Fibroblast of pulmonary artery (primary cell): ENCODE results near the gene EFNA4.

ENCODE experiments used
- DNase-seq: peaks from one replicate; pipeline ENCODE4 v3.0.0-alpha.2; 2010; ENCODE audit warnings: low read depth
- H3K4me3 ChIP-seq: replicated peaks from 2 replicates; pipeline ENCODE4 v1.5.1; 2011; ENCODE audit warnings: low read depth, mild to moderate bottlenecking, control low read depth, low read length, moderate library complexity
- CTCF ChIP-seq: IDR thresholded peaks from 2 replicates; pipeline ENCODE4 v1.5.1; 2011; ENCODE audit warnings: mild to moderate bottlenecking, control low read depth, low read length, inconsistent platforms; ENCODE audit errors: missing control alignments

EFNA4 gene

GRCh38 chr1:155018617-155019348, 44.8 kb upstream of the EFNA4 start:
- TF ChIP-seq CTCF, result no peak

GRCh38 chr1:155019377-155020245, 43.9 kb upstream of the EFNA4 start:
- no peak overlapping the region for H3K4me3 ChIP-seq
- no peak for DNase-seq
- TF ChIP-seq CTCF, result no peak

More at GRCh38 chr1:155018617-155019348, 44.8 kb upstream of the EFNA4 start:
- no peak overlapping the region for H3K4me3 ChIP-seq
- DNase-seq, result no peak

- no peak for DNase-seq
- no peak overlapping the region for H3K4me3 ChIP-seq
- TF ChIP-seq CTCF, result no peak
Observed at GRCh38 chr1:155022136-155022926, 41.2 kb upstream of the EFNA4 start.

GRCh38 chr1:155022927-155023236, 40.7 kb upstream of the EFNA4 start:
- no peak for DNase-seq
- H3K4me3 ChIP-seq, result no peak overlapping the region
- TF ChIP-seq CTCF, result no peak

- no peak for TF ChIP-seq CTCF
- no peak for DNase-seq
Observed at GRCh38 chr1:155023627-155024026, 39.9 kb upstream of the EFNA4 start.

GRCh38 chr1:155024315-155024714, 39.2 kb upstream of the EFNA4 start:
- H3K4me3 ChIP-seq, result no peak overlapping the region
- no peak for DNase-seq

More at GRCh38 chr1:155023627-155024026, 39.9 kb upstream of the EFNA4 start:
- no peak overlapping the region for H3K4me3 ChIP-seq

More at GRCh38 chr1:155024315-155024714, 39.2 kb upstream of the EFNA4 start:
- no peak for TF ChIP-seq CTCF
